Activated effector memory CD4-positive, alpha-beta T cell treated with anti-CD3 and anti-CD28 coated beads, Interleukin-2, amount 50 U/mL, for 16 hours (primary cell): ENCODE data around the gene NIN.
"Not testable (repeated sequence)": the region's sequence is repeated elsewhere in the genome, so short reads cannot be mapped to it uniquely, and the experiment has no call there.

Source experiments
- DNase-seq: peaks from one replicate; pipeline ENCODE4 v3.0.0-alpha.2; 2020

The NIN gene

DNA sequence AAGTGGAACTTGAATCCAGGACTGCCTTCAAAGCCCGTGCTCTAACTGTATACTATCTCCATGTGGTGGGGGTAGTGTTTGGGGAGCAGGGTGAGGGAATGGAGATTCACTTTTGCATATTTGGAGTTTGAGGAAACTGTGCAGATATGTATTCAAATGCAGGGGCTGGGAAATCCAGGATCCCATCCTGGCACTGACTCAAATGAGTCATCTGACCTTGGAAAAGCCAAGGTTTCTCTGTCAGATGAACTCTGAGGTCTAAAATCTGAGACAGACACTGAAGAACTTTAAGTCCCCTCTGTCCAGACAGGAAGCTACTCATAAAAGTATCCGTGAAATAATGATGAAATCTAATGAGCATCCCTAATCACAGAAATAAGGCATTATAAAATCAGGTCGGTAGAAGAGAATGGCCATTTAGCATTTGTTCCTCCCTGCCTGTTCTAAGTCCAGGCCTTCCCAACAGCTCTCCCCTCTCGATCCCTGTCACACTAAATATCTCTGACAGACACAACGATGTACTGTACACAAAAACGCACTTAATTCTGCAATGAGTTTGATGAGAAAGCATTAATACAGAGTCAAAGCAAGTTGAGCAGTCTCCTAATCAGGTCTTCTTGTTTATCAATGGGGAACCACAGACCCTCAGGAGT, 14.4 kb downstream of the NIN start:
- DNase-seq, result no peak

DNA sequence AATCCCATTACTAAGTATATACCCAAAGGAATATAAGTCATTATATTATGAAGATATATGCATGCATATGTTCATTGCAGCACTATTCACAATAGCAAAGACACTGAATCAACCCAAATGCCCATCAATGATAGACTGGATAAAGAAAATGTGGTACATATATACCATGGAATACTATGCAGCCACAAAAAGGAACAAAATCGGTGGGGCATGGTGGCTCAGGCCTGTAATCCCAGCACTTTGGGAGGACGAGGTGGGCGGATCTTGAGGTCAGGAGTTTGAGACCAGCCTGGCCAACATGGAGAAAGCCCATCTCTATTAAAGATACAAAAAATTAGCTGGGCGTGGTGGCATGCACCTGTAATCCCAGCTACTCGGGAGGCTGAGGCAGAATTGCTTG, 15.4 kb downstream of the NIN start:
- not testable (repeated sequence) for DNase-seq

DNA sequence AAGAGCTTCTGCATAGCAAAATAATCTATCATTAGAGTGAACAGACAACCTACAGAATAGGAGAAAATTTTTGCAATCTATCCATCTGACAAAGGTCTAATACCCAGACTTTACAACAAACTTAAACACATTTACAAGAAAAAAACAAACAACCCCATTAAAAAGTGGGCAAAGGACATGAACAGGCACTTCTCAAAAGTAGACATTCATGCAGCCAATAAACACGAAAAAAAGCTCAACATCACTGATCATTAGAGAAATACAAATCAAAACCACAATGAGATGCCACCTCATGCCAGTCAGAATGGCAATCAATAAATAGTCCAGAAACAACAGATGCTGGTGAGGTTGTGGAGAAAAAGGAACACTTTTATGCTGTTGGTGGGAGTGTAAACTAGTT, 15.9 kb downstream of the NIN start:
- not testable (repeated sequence) for DNase-seq

DNA sequence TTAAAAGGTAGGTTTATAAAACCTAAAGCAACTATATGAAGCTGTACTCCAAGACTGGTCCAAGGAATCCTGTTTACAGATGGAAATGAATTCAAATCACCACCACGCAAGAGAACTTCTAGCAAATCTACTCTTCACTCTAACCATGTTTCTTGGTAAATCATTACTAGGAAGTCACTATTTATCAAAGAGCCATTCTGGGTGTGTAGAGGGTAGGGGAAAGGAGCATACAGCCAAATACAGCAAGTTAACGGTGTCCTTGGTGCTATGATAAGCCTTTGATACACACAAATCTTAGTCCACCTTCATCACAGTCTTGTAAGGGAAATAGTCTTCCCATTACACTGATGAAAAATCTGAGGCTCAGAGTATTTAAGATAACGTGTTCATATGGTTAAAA, 16.8 kb downstream of the NIN start:
- DNase-seq, result no peak

DNA sequence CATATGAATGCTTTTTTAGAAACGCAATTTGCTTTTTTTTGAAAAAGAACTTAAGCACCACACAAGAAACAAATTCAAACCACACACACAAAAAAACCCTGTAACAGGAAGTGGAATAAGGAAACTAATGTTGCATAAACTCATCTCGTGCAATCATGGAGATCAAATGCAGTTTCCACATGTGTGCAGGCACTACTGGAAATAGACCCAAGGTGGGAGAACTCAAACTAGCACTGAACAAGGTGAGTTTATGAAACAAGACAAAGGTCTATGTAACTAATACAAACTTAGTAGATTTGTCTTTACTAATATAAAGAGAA, 17.5 kb downstream of the NIN start:
- no peak for DNase-seq

DNA sequence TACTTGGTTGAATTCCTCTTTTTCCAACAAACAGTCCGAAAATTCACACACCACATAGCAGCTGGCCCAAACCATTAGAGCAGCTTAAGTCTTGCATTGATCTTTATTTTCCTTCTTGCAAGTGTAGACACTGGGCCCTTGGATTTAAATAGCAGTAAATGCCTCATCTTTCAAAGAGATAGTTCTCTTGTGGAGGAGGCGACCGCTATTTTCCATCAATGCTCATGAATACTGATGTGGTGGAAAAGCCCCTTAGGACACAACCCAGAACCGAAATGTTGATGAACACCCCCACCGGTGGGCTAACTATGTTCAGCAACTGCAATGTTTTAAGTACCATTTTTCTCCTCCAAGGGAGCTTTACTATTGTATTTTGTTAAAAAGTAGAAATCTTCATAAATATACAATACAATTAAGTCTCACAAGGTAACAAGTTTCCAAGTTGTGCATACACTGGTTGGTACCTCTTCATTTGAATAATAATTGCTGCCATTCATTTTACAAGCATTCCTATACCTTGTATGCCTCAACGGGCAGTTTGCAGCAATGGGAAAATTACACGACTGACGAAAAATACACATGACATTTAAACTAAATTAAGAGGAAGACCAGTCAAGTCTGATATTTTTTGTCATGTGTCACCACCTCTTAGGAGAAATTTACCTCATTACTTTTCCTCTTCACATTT, 18.0 kb downstream of the NIN start:
- no peak for DNase-seq

DNA sequence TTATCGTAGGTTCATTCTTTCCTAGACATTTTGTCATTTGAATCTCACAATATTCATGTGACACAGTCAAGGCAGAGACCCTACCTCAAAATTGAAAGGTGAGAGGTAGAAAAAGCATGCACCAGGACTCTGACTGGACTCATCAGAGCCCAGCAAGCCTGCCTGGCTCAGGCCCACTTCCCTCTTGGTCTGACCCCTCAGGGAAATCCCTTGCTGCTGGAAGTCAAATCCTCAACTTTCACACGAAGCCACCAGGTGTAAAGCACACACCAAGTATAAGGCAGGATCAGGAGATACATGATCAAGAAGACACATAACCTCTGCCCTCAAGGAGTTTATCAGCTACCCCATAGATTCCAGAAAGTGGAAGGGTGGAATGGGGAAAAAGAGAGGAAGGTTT, 18.8 kb downstream of the NIN start:
- DNase-seq, result no peak

DNA sequence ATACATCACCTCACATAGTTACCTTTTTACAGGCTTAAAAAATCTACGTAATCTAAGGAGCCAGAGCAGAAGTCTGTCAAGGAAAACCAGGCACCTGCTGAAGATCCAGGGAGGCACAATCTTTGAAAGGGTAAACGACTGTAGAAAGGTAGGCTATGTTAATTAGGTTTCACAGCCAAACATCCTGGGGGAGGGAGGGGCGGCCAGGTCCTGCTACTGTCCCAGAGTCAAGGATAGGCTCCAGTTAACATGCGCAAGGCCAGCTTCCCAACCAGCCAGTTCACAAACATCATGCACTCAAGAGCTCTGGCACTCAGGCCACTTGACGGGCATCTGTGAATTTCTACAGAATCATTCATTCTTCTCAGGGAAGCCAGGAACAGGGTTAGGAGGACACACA, 22.9 kb downstream of the NIN start:
- DNase-seq, result no peak

DNA sequence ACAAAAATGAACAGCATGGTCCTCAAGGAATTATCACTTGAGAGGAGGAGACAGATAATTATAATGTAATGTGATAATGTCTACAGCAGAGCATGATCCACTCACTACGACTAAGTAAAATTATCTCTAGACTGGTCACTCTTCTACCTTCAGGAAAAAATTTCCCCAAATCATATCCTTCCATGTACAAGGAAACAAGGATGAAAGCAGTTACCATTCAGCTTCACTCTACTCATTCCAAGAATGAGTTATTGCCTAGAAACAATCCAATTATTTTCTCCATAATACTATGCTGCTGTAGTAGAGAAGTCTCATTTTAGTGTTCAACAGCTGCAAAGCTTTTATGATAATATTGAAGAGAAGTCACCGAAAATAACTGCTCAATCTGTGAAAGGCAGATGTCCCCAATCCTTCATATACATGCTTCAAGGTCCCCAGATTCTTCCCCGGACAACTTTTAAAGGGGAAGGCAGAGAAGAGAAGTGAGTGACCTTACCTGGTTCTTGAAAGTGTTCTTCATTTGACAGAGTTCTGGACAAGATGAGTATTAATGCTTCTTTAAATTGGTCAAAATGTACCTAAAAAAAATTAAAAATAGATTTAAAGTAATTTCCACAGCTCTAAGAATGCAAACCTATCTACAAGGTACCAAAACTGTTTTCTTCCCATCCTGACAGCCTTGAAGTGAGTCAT, 24.6 kb downstream of the NIN start:
- DNase-seq, result no peak

DNA sequence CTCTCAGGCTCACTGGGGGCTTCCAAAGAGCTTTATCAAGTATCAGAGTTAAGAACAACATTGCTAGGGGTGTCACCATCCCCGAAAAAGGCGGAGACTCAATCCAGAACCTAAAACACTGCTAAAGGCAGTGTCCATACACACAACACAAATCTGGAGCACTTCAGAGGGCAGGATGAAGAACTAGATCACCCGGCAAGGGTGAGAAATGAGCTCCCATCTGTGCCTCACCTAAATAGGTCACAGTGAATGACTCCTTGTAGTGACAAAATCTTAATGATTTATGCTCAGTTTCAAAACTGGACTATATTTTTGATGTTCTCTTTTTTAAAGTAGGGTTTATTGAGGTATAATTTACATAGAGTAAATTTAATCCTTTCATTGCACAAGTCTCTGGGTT, 25.6 kb downstream of the NIN start:
- no peak for DNase-seq

DNA sequence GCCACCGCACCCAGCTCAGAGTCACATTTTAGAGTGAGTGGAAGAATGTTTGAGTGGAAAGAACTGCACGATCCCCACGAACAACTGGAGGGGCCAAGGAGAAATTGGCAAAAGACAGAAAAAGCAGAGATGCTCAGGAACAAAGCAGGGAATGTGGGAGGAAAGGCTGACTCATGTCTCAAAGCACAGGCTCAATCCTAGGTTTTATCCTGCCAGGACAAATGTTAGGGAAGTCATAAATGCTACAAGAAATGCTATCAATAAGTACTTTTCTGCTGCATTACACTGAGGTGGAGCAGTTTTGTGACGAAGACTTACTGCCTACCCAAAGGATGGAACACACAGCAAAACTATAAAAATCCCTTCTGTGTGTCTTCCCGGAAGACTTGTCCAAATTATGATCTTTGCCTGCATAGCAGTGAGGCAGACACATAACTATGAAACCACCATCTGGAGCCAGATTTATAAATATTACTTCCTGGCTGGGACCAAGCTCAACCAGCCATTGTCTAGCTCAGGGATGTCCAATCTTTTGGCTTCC, 26.7 kb downstream of the NIN start:
- DNase-seq, result no peak

DNA sequence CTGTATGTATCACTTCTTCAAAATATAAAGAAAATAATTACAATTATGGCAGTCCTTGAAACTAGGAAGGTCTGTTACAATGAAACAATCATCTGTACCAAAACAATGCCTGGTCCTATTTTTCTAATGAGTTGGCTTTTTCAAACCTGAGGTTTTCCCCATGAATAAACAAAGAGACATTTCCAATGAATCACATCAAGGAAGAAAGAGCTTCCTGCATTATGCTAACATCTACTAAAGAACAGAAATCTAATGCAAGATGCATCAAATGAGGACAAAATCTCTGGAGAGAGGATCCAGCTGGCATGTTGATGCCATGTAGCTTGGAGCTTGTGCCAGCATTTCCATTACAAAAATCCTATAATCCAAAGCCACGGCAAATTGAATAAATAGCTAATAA, 29.3 kb downstream of the NIN start:
- no peak for DNase-seq

DNA sequence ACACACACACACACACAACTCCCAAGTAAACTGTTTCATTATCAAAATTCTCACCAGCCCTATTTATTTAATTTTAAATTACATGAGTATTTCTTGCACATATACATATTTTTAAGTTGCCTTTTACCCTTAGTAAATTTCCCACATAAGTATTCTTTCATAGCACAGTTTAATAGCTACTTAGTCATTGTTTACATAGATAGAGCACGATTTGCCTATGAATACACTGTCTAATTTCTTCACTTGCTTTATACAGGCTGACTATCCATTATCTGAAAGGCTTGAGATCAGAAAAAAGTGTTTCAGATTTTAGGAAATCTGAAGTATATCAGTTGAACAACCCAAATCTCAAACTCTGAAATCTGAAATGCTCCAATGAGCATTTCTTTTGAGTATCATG, 30.9 kb downstream of the NIN start:
- no peak for DNase-seq

DNA sequence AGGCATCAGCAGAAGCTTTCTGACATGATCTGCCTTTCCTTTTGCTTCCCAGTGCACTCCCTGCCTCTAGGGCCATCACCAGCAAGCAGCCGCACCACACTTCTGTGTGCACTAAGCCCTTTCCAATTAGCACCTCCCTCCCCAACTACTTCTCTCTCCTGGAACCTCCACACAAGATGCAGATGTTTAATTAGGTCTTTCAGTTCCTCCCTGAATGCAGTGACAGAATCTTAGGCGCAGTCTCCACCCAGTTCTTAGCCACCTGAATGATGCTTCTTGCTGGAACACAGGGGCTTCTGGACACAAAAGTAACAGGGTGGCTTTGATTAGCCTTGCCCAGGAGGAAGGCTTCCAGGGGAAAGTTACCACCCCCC, 32.9 kb downstream of the NIN start:
- no peak for DNase-seq

DNA sequence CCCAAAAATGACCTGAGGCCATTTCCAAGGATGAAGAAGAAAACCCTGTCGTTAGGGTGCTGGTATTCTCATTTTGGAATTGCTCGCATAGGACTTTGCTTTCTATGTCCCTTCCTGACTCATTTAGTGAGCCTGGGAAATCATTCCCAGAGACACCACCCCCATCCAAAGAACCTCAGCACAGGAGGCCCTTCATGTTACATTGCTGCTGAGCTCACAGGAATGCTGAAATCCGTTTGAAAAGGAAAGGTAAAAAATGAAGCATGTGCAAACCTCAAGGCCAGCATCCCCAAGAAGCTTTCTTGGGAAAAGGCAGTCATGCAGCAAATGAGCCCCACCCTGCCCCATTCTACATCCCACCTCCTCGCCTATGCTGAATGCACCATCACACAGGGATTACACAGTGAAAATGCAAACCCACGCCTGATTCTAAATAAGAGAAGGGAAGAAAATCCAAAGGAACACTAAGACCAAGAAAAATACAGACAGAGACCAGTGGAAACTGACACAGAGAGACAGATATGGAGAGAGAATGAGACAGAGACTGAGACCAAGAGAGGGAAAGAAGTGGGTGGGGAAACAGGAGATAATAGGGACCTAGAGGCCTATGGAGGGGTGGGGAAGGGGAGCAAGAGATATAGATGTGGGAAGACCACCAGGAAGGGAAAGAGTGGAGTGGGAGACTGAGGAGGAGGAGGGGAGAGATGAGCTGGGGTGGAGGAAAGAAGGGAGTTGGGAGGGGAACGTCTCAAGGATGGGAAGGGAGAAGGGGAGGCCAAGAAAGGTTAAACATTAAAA, 33.5 kb downstream of the NIN start:
- DNase-seq, result no peak

DNA sequence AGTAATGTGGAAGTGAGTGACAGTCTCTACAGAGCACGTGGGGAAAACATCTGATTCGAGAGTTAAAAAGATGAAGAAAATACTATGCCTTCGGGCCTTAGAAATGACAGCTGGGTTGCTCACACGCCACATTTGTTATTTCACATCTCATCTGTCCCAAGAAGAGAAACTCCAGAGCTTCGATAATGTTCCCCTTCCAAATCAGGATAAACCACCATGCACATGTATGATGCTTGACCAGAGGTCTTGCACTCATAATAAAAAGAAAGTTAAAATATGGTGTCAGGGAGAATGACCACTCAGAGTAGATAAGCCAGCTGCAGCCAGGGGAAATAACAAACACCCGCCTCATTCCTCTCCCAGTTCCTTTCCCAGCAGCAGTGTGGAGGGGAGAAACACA, 34.6 kb downstream of the NIN start:
- DNase-seq, result no peak

DNA sequence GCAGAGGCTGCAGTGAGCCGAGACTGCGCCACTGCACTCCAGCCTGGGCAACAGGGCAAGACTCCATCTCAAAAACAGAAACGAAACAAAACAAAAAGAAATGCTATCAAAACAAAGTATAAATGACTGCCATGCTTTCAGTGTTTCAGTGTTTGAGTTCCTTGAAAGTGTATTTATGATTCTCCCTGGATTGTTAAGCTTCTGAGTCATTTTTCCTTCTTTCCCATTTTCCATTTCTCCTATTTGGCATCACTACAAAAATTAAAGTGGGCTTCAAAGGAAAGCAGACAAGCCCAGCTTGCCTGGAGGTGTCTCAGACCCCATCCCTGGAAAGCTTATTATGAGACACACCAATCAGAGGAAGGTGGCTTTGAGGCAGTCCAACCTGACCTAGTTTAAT, 35.1 kb downstream of the NIN start:
- no peak for DNase-seq

DNA sequence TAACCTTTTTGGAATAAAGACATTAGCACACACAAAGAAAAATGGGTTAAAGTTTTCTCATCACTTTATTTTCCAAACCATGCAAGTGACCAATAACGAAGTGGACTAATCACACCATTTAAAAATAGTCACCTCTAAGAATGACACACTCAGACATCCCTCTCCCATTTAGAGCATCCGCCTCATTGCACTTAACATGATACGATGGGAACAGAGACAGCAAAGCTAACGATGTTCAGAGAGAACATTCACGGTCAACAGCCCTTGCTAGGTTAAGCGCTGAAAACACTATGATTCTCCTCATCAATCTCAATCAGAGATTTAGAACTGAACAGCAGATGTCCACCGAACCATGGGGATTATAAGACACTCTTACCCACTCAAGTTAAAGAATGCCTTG, 35.8 kb downstream of the NIN start:
- DNase-seq, result no peak

DNA sequence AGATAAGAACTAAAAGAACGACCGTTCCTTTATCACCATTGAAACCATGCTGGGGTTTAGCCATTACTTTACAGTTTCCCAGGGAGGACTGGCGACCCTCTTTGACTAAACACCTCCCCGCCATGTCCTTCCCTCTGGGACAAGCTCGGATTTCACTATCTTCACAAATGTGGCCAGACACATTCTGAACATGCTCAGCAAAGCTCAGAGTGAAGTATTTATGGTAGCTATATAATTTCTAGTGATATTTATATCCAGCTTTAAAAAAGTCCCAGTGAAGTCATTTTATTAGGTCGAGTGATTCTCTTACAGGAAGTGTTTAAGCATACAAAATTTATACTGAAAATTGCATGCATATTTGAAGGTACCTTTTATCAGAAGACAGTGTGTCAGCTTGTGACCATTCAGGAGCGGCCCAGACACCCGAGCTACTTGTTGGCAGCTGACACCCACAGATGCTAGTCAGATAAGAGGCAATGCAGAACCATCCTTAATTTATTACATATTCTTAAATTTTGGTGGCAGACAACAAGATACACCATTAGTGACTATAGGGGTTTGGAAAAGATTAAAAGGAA, 36.8 kb downstream of the NIN start:
- no peak for DNase-seq

DNA sequence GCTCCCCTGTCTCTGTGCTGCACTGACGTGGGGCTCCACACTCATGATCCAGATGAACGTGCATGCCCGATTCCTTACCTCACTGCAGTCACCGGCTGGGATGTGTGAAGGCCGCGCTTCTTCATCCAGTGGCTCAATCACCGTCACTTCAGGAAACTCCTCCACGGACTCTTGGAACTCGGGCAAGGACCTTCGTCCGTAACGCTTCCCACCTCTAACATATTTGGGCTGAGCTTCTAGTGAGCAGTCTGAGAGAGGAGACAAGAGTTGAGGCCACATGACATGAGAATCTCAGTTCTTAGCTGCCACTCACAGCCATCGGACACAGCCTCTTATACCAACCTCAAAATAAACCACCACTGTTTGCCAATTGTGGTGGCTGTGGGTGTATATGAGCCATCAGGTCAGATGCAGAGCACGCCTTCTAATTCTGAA, 38.3 kb downstream of the NIN start:
- DNase-seq, result no peak

DNA sequence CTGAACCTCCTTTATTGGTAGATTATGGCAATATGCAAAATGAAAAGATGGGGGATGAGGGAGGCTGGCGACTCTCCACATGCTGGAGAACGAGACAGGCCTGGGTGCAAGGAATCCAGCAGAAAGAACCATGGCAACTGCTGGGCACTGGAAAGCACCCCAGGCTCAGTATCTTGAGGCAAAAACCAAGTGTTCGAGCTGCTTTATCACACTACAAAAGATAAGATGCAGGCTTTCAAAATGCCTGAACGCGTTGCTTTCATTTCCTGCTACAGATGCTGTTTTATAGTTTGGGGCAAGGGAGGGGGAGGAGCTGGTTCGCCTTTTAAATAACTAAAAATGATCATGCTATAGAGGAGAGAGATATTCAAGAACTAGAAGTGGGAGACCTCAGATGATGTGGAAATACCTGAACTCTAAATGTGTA, 38.9 kb downstream of the NIN start:
- no peak for DNase-seq

DNA sequence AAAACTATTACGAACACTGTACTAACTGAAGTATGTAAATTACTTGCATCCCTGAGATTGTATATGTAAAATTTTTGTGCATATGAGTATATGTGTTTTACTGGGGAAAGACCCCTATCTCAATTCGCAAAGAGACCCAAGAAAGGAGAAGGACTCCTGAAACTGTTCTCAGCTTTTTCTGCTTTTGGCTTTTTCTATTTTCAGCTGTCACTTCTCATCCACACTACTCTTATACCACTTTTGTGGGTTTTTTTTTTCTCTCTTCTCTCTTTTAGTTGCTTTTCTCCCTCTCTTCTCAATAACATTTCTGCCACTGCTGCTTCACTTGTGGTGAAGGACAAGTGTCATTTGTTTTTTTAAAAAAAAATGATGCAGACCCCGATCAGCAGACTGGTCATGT, 39.8 kb downstream of the NIN start:
- DNase-seq, result no peak

DNA sequence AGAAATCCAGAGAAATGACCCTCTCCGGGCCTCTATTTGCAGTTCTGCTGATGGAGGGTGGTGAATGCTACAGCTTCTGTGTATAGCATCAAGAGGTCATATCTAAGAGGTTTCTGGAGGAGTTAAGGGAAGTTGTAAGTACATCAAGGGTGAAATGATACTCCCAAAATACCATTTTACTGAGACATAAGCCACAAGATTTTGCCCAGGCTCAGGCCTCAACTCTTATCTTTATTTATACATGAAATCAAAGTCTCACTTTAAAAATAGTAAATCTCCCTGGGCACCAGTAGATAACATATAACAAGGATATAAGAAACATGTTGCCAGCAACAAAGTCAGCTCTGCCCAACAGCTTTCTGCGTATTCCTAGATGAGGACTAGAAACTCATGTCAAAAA, 40.4 kb downstream of the NIN start:
- DNase-seq, result no peak
